GM12878 (cell line): ENCODE measurements around the gene TKT.

Experiments
- RFX5 ChIP-seq: IDR thresholded peaks from 2 replicates; pipeline ENCODE4 v1.6.1; 2011; ENCODE audit warnings: low read depth, low read length, improper control_type of control experiment
- TAF1 ChIP-seq: IDR thresholded peaks from 2 replicates; pipeline ENCODE4 v1.6.1; 2011; ENCODE audit warnings: mild to moderate bottlenecking, low read depth, low read length, borderline replicate concordance
- TF ChIP-seq, protein P1 (sequence below), 3 experiments: IDR thresholded peaks in 2 of 3; conservative IDR thresholded peaks in 1 of 3; 2 replicates each; pipeline ENCODE4 v1.5.1; 2011; ENCODE audit warnings: low read depth in 3 of 3, low read length in 3 of 3, mild to moderate bottlenecking in 3 of 3, control low read depth in 2 of 3, moderate library complexity in 2 of 3, inconsistent platforms in 1 of 3, mixed read lengths in 1 of 3; ENCODE audit not compliant: control insufficient read depth in 2 of 3, insufficient read depth in 1 of 3; ENCODE audit errors: extremely low read depth in 1 of 3

DNA sequence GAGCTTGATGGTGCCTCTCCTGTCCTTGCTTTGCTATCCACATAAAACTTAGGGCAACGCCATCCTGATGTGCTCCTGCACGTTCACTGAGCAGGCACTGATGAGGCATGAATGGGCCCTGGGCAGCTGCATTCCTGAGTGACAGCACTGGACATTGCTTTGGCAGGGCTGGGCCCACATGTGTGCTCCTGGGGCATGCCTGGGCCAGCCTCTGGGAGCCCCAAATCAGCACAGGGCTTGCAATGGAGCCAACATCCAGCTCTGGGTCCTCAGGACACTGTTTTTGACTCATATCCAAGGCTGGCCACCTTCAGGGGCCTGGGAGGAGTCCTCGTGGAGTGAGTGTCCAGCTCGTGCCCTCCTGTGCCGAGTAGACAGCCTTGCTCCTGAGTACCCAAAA lies 5.9 kb upstream of the TKT start:
- TF ChIP-seq, protein P1, sequence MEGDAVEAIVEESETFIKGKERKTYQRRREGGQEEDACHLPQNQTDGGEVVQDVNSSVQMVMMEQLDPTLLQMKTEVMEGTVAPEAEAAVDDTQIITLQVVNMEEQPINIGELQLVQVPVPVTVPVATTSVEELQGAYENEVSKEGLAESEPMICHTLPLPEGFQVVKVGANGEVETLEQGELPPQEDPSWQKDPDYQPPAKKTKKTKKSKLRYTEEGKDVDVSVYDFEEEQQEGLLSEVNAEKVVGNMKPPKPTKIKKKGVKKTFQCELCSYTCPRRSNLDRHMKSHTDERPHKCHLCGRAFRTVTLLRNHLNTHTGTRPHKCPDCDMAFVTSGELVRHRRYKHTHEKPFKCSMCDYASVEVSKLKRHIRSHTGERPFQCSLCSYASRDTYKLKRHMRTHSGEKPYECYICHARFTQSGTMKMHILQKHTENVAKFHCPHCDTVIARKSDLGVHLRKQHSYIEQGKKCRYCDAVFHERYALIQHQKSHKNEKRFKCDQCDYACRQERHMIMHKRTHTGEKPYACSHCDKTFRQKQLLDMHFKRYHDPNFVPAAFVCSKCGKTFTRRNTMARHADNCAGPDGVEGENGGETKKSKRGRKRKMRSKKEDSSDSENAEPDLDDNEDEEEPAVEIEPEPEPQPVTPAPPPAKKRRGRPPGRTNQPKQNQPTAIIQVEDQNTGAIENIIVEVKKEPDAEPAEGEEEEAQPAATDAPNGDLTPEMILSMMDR (IDR thresholded peaks at IDR 0.05 in 2 of 3, conservative IDR thresholded peaks at IDR 0.05 in 1 of 3; ENCODE audit: control insufficient read depth in 2 of 3, extremely low read depth in 1 of 3, insufficient read depth in 1 of 3, low read depth in 3 of 3, low read length in 3 of 3) = no peak
- TF ChIP-seq RFX5 = no peak
- TF ChIP-seq TAF1 = no peak
